GM15510 (cell line): ENCODE results near the gene EMP2.

Source experiments
- POLR2A ChIP-seq: IDR thresholded peaks from 3 replicates; pipeline ENCODE4 v1.6.1; 2011; ENCODE audit warnings: borderline replicate concordance; ENCODE audit not compliant: insufficient read length; ENCODE audit errors: extremely low read depth

Gene EMP2

GRCh38 chr16:10572611-10573010 lies 7.8 kb downstream of the EMP2 start:
- TF ChIP-seq POLR2A = no peak

- no peak for TF ChIP-seq POLR2A
Measured at GRCh38 chr16:10571354-10571753, 9.0 kb downstream of the EMP2 start.

GRCh38 chr16:10569621-10570020 lies 10.8 kb downstream of the EMP2 start:
- no peak for TF ChIP-seq POLR2A

- no peak for TF ChIP-seq POLR2A
Measured at GRCh38 chr16:10566613-10567012, 13.8 kb downstream of the EMP2 start.

- no peak for TF ChIP-seq POLR2A
Measured at GRCh38 chr16:10565167-10565566, 15.2 kb downstream of the EMP2 start.

- no peak for TF ChIP-seq POLR2A
Measured at GRCh38 chr16:10564591-10564990, 15.8 kb downstream of the EMP2 start.

- TF ChIP-seq POLR2A = no peak
Measured at GRCh38 chr16:10562361-10562899, 18.0 kb downstream of the EMP2 start.

- no peak for TF ChIP-seq POLR2A
Measured at GRCh38 chr16:10561425-10561824, 19.0 kb downstream of the EMP2 start.

- TF ChIP-seq POLR2A = no peak
Measured at GRCh38 chr16:10561001-10561400, 19.4 kb downstream of the EMP2 start.

- no peak for TF ChIP-seq POLR2A
Measured at GRCh38 chr16:10558746-10559641, 21.4 kb downstream of the EMP2 start.

- TF ChIP-seq POLR2A = no peak
Measured at GRCh38 chr16:10558305-10558704, 22.1 kb downstream of the EMP2 start.

GRCh38 chr16:10557750-10558149 lies 22.6 kb downstream of the EMP2 start:
- no peak for TF ChIP-seq POLR2A

GRCh38 chr16:10556236-10556635 lies 24.2 kb downstream of the EMP2 start:
- no peak for TF ChIP-seq POLR2A

- no peak for TF ChIP-seq POLR2A
Measured at GRCh38 chr16:10554569-10554968, 25.8 kb downstream of the EMP2 start.

GRCh38 chr16:10552998-10553491 lies 27.4 kb downstream of the EMP2 start:
- peak; percentile 33 for TF ChIP-seq POLR2A

- no peak for TF ChIP-seq POLR2A
Measured at GRCh38 chr16:10552281-10552680, 28.1 kb downstream of the EMP2 start.
